ENCODE data around the gene NKTR. TPM values are rescaled to one million over a fixed set of nuclear protein-coding genes. Genes with fewer than 3 reads are reported as not detected.

The NKTR gene
- total RNA-seq, 1 donor = 80.3 TPM

DNA sequence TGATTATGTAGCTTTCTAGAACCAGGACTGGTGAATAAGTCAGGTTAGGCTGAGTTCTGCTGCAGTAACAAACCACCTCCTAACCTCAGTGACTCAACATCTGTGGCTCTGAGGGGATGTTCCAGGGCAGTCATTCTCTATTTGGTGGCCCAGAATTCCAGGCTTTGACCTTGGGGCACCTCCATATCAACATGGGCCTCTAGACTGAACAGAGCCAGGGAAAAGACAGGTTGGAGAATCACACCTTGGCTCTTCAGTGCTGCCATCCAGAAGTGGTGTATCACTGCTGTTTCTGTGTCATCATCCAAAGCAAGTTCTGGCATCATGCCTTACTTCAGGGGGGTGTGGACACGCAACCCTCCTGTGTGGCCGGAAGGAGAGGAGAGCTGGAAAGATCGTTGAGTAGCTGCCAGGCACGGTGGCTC, 68.3 kb downstream of the NKTR start:
- Histone ChIP-seq H2AFZ (ENCODE audit: low read length) (no peak overlapping the region), H3K4me3 (ENCODE audit: insufficient read depth, low read length) (no peak overlapping the region), H3K79me2 (ENCODE audit: insufficient read depth, low read length) (no peaks in the 10 kb centered on the region), H3K36me3 (ENCODE audit: insufficient read depth, low read length) (peaks cover 2% of the 10 kb centered on the region), H3K27me3 (ENCODE audit: insufficient read depth, low read length) (no peaks in the 10 kb centered on the region), H3K27ac (ENCODE audit: low read depth, low read length) (no peak overlapping the region), H3K4me2 (ENCODE audit: insufficient read depth, low read length) (no peak overlapping the region), H4K20me1 (ENCODE audit: insufficient read depth, low read length) (peaks cover 3% of the 10 kb centered on the region), H3K4me1 (ENCODE audit: insufficient read depth, low read length) (no peaks in the 10 kb centered on the region), H3K9me3 (ENCODE audit: low read depth, low read length) (no peaks in the 10 kb centered on the region)
- DNase-seq (ENCODE audit: insufficient read length, low spot score, missing footprints) = peak; percentile 75
- TF ChIP-seq, protein P1, sequence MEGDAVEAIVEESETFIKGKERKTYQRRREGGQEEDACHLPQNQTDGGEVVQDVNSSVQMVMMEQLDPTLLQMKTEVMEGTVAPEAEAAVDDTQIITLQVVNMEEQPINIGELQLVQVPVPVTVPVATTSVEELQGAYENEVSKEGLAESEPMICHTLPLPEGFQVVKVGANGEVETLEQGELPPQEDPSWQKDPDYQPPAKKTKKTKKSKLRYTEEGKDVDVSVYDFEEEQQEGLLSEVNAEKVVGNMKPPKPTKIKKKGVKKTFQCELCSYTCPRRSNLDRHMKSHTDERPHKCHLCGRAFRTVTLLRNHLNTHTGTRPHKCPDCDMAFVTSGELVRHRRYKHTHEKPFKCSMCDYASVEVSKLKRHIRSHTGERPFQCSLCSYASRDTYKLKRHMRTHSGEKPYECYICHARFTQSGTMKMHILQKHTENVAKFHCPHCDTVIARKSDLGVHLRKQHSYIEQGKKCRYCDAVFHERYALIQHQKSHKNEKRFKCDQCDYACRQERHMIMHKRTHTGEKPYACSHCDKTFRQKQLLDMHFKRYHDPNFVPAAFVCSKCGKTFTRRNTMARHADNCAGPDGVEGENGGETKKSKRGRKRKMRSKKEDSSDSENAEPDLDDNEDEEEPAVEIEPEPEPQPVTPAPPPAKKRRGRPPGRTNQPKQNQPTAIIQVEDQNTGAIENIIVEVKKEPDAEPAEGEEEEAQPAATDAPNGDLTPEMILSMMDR (IDR thresholded peaks at IDR 0.05; ENCODE audit: extremely low read depth, low read depth, low read length) = no peak

GRCh38 chr3:42670051-42670576, 69.6 kb downstream of the NKTR start:
- H3K27me3 ChIP-seq (ENCODE audit: insufficient read depth, low read length) = no peaks in the 10 kb centered on the region
- TF ChIP-seq, protein P1 (IDR thresholded peaks at IDR 0.05; ENCODE audit: extremely low read depth, low read depth, low read length) = no peak
- no peaks in the 10 kb centered on the region for H3K79me2 ChIP-seq (ENCODE audit: insufficient read depth, low read length)
- H3K4me3 ChIP-seq (ENCODE audit: insufficient read depth, low read length) = no peak overlapping the region
- H3K9me3 ChIP-seq (ENCODE audit: low read depth, low read length) = no peaks in the 10 kb centered on the region
- no peaks in the 10 kb centered on the region for H3K36me3 ChIP-seq (ENCODE audit: insufficient read depth, low read length)
- no peak overlapping the region for H2AFZ ChIP-seq (ENCODE audit: low read length)
- H4K20me1 ChIP-seq (ENCODE audit: insufficient read depth, low read length) = peaks cover 3% of the 10 kb centered on the region
- no peak overlapping the region for H3K27ac ChIP-seq (ENCODE audit: low read depth, low read length)
- DNase-seq (ENCODE audit: insufficient read length, low spot score, missing footprints) = peak; percentile 51
- no peaks in the 10 kb centered on the region for H3K4me1 ChIP-seq (ENCODE audit: insufficient read depth, low read length)
- H3K4me2 ChIP-seq (ENCODE audit: insufficient read depth, low read length) = no peak overlapping the region

- Histone ChIP-seq H3K4me2 (ENCODE audit: insufficient read depth, low read length) (no peak overlapping the region), H3K36me3 (ENCODE audit: insufficient read depth, low read length) (no peaks in the 10 kb centered on the region), H3K4me3 (ENCODE audit: insufficient read depth, low read length) (no peak overlapping the region), H3K27ac (ENCODE audit: low read depth, low read length) (no peak overlapping the region), H4K20me1 (ENCODE audit: insufficient read depth, low read length) (peaks cover 3% of the 10 kb centered on the region), H3K9me3 (ENCODE audit: low read depth, low read length) (no peaks in the 10 kb centered on the region), H2AFZ (ENCODE audit: low read length) (no peak overlapping the region), H3K27me3 (ENCODE audit: insufficient read depth, low read length) (no peaks in the 10 kb centered on the region), H3K79me2 (ENCODE audit: insufficient read depth, low read length) (no peaks in the 10 kb centered on the region), H3K4me1 (ENCODE audit: insufficient read depth, low read length) (no peaks in the 10 kb centered on the region)
- DNase-seq (ENCODE audit: insufficient read length, low spot score, missing footprints) = peak; percentile 53
- TF ChIP-seq, protein P1 (IDR thresholded peaks at IDR 0.05; ENCODE audit: extremely low read depth, low read depth, low read length) = no peak
Measured at GRCh38 chr3:42670670-42671069, 70.2 kb downstream of the NKTR start.

DNA sequence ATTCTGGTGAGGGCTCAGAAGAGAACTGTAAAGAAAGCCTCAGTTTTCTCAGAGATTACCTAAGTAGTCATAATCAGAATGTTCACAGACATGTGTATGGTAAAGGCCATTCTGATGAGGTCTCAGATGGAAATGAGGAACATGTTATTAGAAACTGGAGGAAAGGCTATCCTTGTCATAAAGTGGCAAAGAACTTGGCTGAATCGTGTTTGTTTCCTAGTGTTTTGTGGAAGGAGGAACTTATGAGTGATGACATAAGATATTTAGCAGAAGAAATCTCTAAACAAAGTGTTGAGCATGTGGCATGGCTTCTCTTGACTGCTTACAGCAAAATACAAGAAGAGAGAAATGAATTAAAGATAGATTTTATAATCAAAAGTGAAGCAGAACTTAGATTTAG, 72.0 kb downstream of the NKTR start:
- Histone ChIP-seq H3K4me1 (ENCODE audit: insufficient read depth, low read length) (no peaks in the 10 kb centered on the region), H3K4me2 (ENCODE audit: insufficient read depth, low read length) (no peak overlapping the region), H3K79me2 (ENCODE audit: insufficient read depth, low read length) (no peaks in the 10 kb centered on the region), H3K36me3 (ENCODE audit: insufficient read depth, low read length) (no peaks in the 10 kb centered on the region), H3K4me3 (ENCODE audit: insufficient read depth, low read length) (no peak overlapping the region), H4K20me1 (ENCODE audit: insufficient read depth, low read length) (no peaks in the 10 kb centered on the region), H2AFZ (ENCODE audit: low read length) (no peak overlapping the region), H3K9me3 (ENCODE audit: low read depth, low read length) (peaks cover 2% of the 10 kb centered on the region), H3K27ac (ENCODE audit: low read depth, low read length) (no peak overlapping the region), H3K27me3 (ENCODE audit: insufficient read depth, low read length) (no peaks in the 10 kb centered on the region)
- no peak for DNase-seq (ENCODE audit: insufficient read length, low spot score, missing footprints)
- TF ChIP-seq, protein P1 (IDR thresholded peaks at IDR 0.05; ENCODE audit: extremely low read depth, low read depth, low read length) = no peak
